T-helper 17 cell (primary cell): ENCODE results near the gene ADRB2. TPM values are rescaled to one million over a fixed set of nuclear protein-coding genes. Genes with fewer than 3 reads are reported as not detected.

Source experiments
- ATAC-seq: fragments of 150-1000 bp; cut with Tn5 transposase; 2 replicates; pipeline ENCODE4 v1.10.0; 2021; ENCODE audit warnings: mild to moderate bottlenecking, moderate library complexity
- DNase-seq, 3 donors: peaks; one replicate each; pipeline versions ENCODE4 v3.0.0 to v3.0.0-alpha.2; 2020 to 2021
- H3K9me3 ChIP-seq: one replicate; pipeline ENCODE4 v1.7.0; 2013; ENCODE audit warnings: low read length, mild to moderate bottlenecking; ENCODE audit not compliant: control insufficient read depth, poor library complexity, severe bottlenecking
- H3K27ac Mint-ChIP-seq: one replicate; pipeline ENCODE4 v1.8.0; 2022; ENCODE audit warnings: mild to moderate bottlenecking, moderate library complexity, mixed read lengths
- H3K27me3 Mint-ChIP-seq: one replicate; pipeline ENCODE4 v1.8.0; 2022; ENCODE audit warnings: mixed read lengths
- H3K36me3 Mint-ChIP-seq: one replicate; pipeline ENCODE4 v1.8.0; 2022; ENCODE audit warnings: low read depth, mixed read lengths
- H3K4me1 Mint-ChIP-seq: one replicate; pipeline ENCODE4 v1.8.0; 2022; ENCODE audit warnings: mild to moderate bottlenecking, mixed read lengths
- H3K4me3 Mint-ChIP-seq: one replicate; pipeline ENCODE4 v1.8.0; 2022; ENCODE audit warnings: mild to moderate bottlenecking, moderate library complexity, mixed read lengths
- total RNA-seq, 4 donors: library from RNA in 2 of 4; stranded (reverse) in 2 of 4; gene quantifications; one replicate each; pipeline ENCODE4 v1.2.3 and lab custom pipeline; 2022 to 2026

ADRB2 gene
- total RNA-seq, 2 donors from 2014 or later, result 2.9 to 5.7 TPM

- Mint-ChIP-seq H3K27ac (peak overlapping the region; percentile 81), H3K4me3 (no peak overlapping the region), H3K4me1 (peaks cover 21% of the 10 kb centered on the region), H3K36me3 (no peaks in the 10 kb centered on the region), H3K27me3 (peaks cover 10% of the 10 kb centered on the region)
- DNase-seq (no peak), ATAC-seq (no peak)
- no peaks in the 10 kb centered on the region for H3K9me3 ChIP-seq
These were observed 29.6 kb downstream of the ADRB2 start for GRCh38 chr5:148856009-148856367.

GRCh38 chr5:148856424-148856823 lies 30.0 kb downstream of the ADRB2 start:
- H3K27ac Mint-ChIP-seq, result peak overlapping the region; percentile 81
- DNase-seq (no peak), ATAC-seq (no peak)
- H3K36me3 Mint-ChIP-seq, result no peaks in the 10 kb centered on the region
- H3K9me3 ChIP-seq, result no peaks in the 10 kb centered on the region
- peaks cover 19% of the 10 kb centered on the region for H3K4me1 Mint-ChIP-seq
- peaks cover 10% of the 10 kb centered on the region for H3K27me3 Mint-ChIP-seq
- H3K4me3 Mint-ChIP-seq, result no peak overlapping the region

GRCh38 chr5:148857474-148857873 lies 31.1 kb downstream of the ADRB2 start:
- no peak overlapping the region for H3K4me3 Mint-ChIP-seq
- H3K27me3 Mint-ChIP-seq, result peaks cover 10% of the 10 kb centered on the region
- H3K27ac Mint-ChIP-seq, result no peak overlapping the region
- H3K4me1 Mint-ChIP-seq, result peaks cover 19% of the 10 kb centered on the region
- H3K9me3 ChIP-seq, result no peaks in the 10 kb centered on the region
- DNase-seq (no peak), ATAC-seq (no peak)
- H3K36me3 Mint-ChIP-seq, result no peaks in the 10 kb centered on the region

GRCh38 chr5:148858106-148858505 lies 31.7 kb downstream of the ADRB2 start:
- Mint-ChIP-seq H3K4me3 (no peak overlapping the region), H3K4me1 (peaks cover 19% of the 10 kb centered on the region), H3K36me3 (no peaks in the 10 kb centered on the region), H3K27ac (no peak overlapping the region), H3K27me3 (peaks cover 10% of the 10 kb centered on the region)
- no peak for DNase-seq
- H3K9me3 ChIP-seq, result no peaks in the 10 kb centered on the region
- ATAC-seq, result no peak

- Mint-ChIP-seq H3K36me3 (no peaks in the 10 kb centered on the region), H3K4me1 (peaks cover 19% of the 10 kb centered on the region), H3K4me3 (no peak overlapping the region), H3K27me3 (peaks cover 10% of the 10 kb centered on the region), H3K27ac (peak overlapping the region; percentile 86)
- H3K9me3 ChIP-seq, result no peaks in the 10 kb centered on the region
- ATAC-seq (no peak), DNase-seq (no peak)
These were observed 32.1 kb downstream of the ADRB2 start for GRCh38 chr5:148858547-148858946.

GRCh38 chr5:148859703-148860102 lies 33.3 kb downstream of the ADRB2 start:
- Mint-ChIP-seq H3K27ac (peak overlapping the region; percentile 86), H3K36me3 (peaks cover 2% of the 10 kb centered on the region), H3K27me3 (peaks cover 15% of the 10 kb centered on the region), H3K4me1 (peaks cover 19% of the 10 kb centered on the region), H3K4me3 (no peak overlapping the region)
- no peak for ATAC-seq
- H3K9me3 ChIP-seq, result no peaks in the 10 kb centered on the region
- no peak for DNase-seq

- no peak overlapping the region for H3K4me3 Mint-ChIP-seq
- peaks cover 15% of the 10 kb centered on the region for H3K27me3 Mint-ChIP-seq
- H3K9me3 ChIP-seq, result no peaks in the 10 kb centered on the region
- H3K4me1 Mint-ChIP-seq, result peaks cover 13% of the 10 kb centered on the region
- no peak for DNase-seq
- ATAC-seq, result no peak
- peaks cover 2% of the 10 kb centered on the region for H3K36me3 Mint-ChIP-seq
- no peak overlapping the region for H3K27ac Mint-ChIP-seq
These were observed 34.2 kb downstream of the ADRB2 start for GRCh38 chr5:148860599-148860998.

- no peak overlapping the region for H3K27ac Mint-ChIP-seq
- H3K27me3 Mint-ChIP-seq, result peaks cover 15% of the 10 kb centered on the region
- no peak for DNase-seq
- no peak overlapping the region for H3K4me3 Mint-ChIP-seq
- peaks cover 11% of the 10 kb centered on the region for H3K4me1 Mint-ChIP-seq
- H3K36me3 Mint-ChIP-seq, result peaks cover 2% of the 10 kb centered on the region
- no peaks in the 10 kb centered on the region for H3K9me3 ChIP-seq
- no peak for ATAC-seq
These were observed 34.7 kb downstream of the ADRB2 start for GRCh38 chr5:148861088-148861487.

GRCh38 chr5:148861696-148862095 lies 35.3 kb downstream of the ADRB2 start:
- ATAC-seq (no peak), DNase-seq (no peak)
- no peak overlapping the region for H3K27ac Mint-ChIP-seq

GRCh38 chr5:148864113-148864841 lies 37.9 kb downstream of the ADRB2 start:
- ATAC-seq (no peak), DNase-seq (no peak)
- H3K36me3 Mint-ChIP-seq, result peaks cover 2% of the 10 kb centered on the region
- H3K4me1 Mint-ChIP-seq, result peaks cover 6% of the 10 kb centered on the region
- H3K27ac Mint-ChIP-seq, result no peak overlapping the region
- peaks cover 7% of the 10 kb centered on the region for H3K27me3 Mint-ChIP-seq
- no peaks in the 10 kb centered on the region for H3K9me3 ChIP-seq
- no peak overlapping the region for H3K4me3 Mint-ChIP-seq

More at GRCh38 chr5:148861696-148862095, 35.3 kb downstream of the ADRB2 start:
- H3K9me3 ChIP-seq, result no peaks in the 10 kb centered on the region
- H3K27me3 Mint-ChIP-seq, result peaks cover 15% of the 10 kb centered on the region
- peaks cover 2% of the 10 kb centered on the region for H3K36me3 Mint-ChIP-seq
- peaks cover 7% of the 10 kb centered on the region for H3K4me1 Mint-ChIP-seq
- no peak overlapping the region for H3K4me3 Mint-ChIP-seq

GRCh38 chr5:148866024-148866423 lies 39.6 kb downstream of the ADRB2 start:
- no peak for DNase-seq
- H3K9me3 ChIP-seq, result no peaks in the 10 kb centered on the region
- no peak overlapping the region for H3K4me3 Mint-ChIP-seq
- no peaks in the 10 kb centered on the region for H3K4me1 Mint-ChIP-seq
- H3K27me3 Mint-ChIP-seq, result peaks cover 4% of the 10 kb centered on the region
- H3K36me3 Mint-ChIP-seq, result peaks cover 2% of the 10 kb centered on the region
- ATAC-seq, result no peak
- no peak overlapping the region for H3K27ac Mint-ChIP-seq

- Mint-ChIP-seq H3K36me3 (no peaks in the 10 kb centered on the region), H3K4me1 (peaks cover 2% of the 10 kb centered on the region), H3K27ac (no peak overlapping the region), H3K27me3 (peaks cover 16% of the 10 kb centered on the region), H3K4me3 (no peak overlapping the region)
- H3K9me3 ChIP-seq, result no peaks in the 10 kb centered on the region
- DNase-seq, result no peak
- no peak for ATAC-seq
These were observed 46.7 kb downstream of the ADRB2 start for GRCh38 chr5:148873120-148873519.

GRCh38 chr5:148873690-148874485 lies 47.5 kb downstream of the ADRB2 start:
- ATAC-seq, result no peak
- no peaks in the 10 kb centered on the region for H3K9me3 ChIP-seq
- Mint-ChIP-seq H3K4me3 (no peak overlapping the region), H3K4me1 (peaks cover 2% of the 10 kb centered on the region), H3K36me3 (no peaks in the 10 kb centered on the region), H3K27me3 (peaks cover 16% of the 10 kb centered on the region), H3K27ac (no peak overlapping the region)
- DNase-seq, result no peak
